Endometrium (tissue), 2 donors: ENCODE results near the gene MUTYH.

Source experiments
- FAIRE-seq: peaks from 2 replicates; lab custom pipeline; 2012; peaks lifted over from hg19 to GRCh38; lab: Jason Lieb, UNC
- donor health status: control.
- donor health status: control.

MUTYH gene

DNA sequence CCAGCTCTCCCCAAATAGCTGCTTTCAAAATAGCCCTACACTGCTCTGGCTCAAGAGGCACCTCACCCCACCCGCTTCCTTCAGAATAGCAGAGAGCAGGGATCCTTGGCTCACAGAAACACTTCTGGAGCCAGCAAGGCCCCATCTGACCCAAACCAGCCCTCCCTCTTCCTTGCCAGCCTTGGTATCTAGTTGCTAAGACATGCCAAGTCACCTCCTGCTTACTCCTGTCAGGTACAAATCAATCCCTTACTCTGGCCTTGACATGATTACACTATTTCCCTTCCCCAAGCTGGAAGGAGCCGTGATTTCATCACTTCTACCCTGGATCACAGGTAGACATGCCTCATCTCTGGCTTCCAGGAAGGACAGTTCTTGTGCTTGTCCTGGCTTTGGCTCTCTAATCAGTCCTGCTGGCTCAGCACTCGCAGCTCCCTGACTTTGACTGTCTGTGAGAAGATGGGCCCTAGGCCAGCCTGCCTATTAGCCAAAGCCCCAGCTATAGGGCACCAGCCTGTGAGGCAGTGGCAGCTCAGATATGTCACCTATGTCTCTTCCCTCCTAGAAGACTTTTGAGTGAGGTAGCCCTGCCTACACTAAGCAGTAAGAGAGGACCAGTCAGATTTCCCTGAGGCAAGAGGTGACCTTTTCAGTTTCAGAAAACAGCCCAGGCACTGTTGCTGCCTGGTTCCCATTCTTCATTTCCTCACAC is 8.9 kb upstream of the MUTYH start:
- no peak for FAIRE-seq

DNA sequence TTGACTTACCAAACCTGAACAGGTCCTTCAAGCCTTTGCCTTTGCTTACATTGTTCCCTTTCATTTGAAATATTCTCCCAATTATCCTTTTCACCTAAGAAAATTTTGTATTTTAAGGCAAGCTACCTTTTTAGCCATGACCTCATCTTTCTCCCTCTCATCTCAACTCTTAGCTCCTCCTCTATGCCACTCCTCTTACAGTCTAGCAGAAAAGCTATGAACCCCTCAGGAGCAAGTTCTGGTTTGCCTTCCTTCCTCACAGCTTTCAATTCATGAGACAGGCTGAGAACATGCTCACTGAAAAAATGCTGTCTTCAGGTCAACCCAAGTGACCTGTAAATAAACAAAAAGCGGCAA is 8.3 kb upstream of the MUTYH start:
- no peak for FAIRE-seq

DNA sequence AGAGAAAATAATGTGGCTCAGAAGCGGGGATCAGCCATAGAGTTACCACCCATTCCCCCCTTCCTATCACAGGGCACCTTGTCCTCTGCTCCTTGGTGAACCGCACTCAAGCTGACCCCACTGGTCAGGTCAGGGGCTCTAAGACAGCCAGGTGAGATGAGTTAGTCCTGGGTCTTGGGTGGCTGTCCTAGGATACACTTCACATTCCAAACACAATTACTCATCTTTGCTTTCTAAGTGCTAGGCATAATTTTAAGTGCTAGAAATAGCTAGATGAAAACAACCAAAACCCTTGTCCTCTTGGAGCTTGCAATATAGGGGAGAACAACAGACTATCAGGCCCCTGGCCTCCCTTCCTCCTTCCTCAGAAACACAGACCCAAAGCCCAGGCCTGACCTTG is 7.8 kb upstream of the MUTYH start:
- FAIRE-seq = no peak

DNA sequence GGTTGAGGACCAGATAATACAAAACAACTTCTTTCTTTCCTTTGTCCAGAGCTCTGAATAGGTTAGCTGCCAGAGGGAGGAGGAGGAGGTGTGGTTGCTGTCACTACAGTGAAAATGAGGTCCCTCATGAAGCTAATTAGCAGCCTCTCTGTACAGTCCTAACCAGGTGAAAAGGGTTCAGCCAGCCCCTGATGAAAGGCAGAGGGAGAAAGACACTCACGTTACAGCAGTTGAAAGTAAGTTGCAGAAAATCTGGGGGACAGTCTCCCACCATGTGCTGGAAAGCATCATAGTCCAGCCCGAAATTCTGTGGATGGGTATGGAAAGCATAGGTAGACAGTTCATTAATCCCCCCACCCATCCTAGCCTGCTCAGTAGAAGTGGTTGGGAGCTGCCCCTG is 6.2 kb upstream of the MUTYH start:
- no peak for FAIRE-seq

DNA sequence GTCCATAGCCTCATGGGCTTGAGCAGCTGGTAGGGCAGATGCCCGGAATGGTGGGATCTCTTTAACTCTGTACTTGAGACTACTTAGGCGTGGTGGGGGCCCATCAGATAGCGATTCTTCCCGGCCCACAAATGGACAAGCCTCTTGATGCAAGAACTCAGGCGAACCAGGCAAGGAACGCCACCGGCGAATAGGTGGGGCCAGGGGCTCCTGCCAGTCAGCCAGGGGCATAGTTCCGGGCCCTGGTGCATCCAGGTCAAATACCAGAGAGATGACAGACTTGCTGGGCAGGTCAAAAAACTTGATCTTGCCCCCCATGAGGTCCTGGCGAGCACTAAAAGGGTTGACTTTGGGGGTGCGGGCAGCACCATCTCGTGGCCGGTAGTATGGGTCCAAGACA is 4.8 kb upstream of the MUTYH start:
- FAIRE-seq = no peak

DNA sequence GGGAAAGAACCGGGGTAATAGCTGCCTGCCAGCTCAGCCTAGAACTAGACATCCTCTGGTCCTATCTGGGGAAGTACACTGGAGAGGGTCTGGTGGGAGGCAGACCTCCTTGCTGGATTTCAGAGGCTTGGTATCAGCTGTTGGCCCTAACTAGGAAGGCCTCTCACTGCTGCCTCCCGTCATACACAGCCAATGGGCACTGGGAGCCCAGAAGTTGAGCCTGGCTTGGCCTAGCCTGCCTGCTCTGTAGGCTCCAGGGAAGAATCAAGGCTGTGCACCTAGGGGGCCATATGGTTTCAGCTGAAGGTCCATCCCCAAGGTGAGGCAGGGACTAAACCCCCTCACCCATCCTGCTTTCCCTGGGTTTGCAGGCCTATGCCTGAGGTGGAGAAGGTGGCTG is 4.3 kb upstream of the MUTYH start:
- no peak for FAIRE-seq

DNA sequence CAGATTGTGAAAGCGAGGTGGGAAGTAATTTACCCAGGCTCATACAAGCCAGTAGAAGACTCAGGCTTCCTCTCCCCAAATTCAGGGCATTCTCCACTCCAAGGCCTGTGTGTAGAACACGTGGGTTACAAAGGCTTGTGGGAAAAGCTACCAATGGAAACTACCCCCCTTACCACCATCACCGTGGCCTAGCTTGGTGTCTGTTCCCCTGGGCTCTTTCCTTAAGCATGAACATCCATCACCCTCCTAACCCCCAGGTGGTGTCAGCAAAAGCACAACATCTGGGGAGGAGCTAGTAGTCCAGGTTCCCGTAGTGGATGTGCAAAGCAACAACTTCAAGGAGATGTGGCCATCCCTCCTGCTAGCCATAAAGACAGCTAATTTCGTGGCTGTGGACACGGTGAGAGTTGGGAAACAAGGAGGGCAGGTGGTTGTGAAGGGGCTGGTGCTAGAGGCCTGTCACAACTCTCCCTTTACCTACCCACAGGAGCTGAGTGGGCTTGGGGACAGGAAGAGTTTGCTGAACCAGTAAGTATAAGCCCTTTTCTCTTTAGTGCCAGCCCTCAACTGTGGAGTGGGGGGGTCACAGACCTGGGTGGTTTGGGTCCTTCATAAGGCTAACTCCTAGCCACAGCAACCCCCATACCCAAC is 701 bp upstream of the MUTYH start:
- FAIRE-seq = no peak

DNA sequence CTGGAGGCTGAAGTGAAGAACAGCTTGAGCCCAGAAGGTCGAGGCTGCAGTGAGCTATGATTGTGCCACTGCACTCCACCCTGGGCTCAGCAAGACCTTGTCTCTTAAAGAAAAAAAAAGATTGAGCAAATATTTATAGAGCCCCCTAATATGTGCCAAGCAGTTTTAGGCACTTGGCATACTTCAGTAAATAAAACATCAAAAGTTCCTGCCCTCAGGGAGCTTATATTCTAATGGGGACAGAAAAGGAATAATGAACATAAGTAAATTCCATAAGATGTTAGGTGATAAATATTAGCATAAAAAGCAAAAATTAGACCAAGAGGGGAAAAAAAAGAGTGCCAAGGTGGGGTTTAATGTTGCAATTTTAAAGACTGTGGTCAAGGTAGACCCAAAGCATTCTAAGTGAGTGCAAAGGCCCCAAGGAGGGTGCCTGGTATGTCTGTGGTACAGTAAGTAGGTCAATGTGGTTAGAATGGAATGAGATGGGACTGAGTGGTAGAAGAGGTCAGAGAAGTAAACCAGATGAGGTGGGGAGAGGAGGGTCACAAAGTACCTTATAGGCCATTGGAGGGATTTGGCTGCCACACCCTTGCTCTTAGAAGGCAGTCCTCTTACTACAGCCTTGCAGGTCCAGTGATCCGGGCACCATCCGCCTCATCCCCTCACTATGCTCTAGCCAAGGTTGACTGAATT is 2.5 kb downstream of the MUTYH start:
- no peak for FAIRE-seq

DNA sequence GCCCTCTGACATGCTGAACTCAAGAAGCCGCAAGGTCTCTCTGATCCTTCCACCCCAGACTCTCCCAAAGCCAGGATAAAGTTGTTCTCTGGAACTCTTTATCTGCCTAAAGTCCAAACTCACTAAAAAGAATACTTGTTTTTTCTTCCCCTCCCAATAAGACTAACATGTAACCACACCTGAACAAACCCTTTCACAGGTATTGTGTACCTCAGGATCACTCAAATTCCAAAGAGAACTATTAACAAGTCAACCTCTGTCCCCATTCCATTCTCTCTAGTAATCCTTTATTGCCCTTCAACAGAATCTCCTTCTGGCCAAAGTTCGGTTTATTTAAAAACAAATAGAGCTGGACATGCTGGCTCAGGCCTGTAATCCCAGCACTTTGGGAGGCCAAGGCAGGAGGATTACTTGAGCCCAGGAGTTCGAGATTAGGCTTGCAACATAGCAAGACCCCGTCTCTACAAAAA is 4.3 kb downstream of the MUTYH start:
- FAIRE-seq = no peak

DNA sequence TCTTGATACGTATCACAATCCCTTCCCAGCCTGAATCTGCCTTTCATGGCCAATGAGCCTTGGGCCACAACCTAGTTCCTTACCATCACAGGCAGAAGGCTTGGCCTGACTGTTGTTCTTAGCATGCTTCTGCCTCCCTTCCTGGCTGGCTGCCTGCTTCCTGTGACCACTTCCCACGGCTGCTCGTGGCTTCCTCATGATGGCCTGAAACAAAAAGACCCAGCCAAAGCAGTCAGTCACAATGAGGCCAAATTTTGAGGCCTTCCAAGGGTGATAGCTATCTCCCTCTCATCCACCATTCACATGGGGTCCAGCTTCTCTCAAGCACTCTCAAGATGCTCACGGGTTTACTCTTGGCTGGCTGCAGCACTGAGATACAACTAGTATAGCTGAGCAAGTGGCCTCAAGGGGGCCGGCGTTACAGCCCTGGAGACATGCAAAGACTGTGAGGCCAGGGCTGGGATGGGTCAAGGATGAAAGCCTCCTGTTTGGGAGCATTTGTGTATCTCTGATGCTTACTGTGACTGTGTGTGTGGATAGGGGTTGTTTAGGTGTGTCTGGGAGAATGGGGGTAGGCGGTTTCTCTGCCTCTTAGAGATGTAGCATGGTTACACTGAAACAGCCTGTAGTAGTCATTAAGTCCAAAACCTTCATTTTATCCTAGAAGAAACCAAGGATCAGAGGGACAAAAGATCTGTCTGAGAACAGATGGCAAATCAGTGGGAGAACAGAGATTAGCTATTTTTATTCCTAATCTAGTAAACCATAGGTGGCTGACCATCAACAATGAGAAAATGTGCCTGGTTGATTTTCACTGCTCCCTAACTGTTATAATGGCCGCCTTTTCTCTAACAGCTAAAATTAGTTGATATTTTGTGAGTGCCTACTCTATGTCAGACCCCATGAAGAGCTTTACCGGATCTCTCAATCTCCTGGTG is 5.7 kb downstream of the MUTYH start:
- FAIRE-seq = no peak

DNA sequence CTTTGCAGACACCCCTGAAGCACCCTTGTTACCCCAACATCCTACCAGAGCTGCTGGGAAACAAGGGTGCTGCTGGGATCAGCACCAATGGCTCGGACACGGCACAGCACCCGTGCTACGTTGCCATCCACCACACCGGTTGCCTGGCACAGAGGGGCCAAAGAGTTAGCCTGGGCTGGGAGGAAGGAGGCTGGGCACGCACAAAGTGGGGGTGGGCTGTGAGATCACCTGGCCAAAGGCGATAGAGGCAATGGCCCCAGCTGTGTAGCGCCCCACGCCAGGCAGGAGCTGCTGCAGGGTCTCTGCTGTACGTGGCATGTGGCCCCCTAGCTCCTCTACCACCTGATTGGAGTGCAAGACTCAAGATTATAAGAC is 7.9 kb downstream of the MUTYH start:
- FAIRE-seq = no peak

DNA sequence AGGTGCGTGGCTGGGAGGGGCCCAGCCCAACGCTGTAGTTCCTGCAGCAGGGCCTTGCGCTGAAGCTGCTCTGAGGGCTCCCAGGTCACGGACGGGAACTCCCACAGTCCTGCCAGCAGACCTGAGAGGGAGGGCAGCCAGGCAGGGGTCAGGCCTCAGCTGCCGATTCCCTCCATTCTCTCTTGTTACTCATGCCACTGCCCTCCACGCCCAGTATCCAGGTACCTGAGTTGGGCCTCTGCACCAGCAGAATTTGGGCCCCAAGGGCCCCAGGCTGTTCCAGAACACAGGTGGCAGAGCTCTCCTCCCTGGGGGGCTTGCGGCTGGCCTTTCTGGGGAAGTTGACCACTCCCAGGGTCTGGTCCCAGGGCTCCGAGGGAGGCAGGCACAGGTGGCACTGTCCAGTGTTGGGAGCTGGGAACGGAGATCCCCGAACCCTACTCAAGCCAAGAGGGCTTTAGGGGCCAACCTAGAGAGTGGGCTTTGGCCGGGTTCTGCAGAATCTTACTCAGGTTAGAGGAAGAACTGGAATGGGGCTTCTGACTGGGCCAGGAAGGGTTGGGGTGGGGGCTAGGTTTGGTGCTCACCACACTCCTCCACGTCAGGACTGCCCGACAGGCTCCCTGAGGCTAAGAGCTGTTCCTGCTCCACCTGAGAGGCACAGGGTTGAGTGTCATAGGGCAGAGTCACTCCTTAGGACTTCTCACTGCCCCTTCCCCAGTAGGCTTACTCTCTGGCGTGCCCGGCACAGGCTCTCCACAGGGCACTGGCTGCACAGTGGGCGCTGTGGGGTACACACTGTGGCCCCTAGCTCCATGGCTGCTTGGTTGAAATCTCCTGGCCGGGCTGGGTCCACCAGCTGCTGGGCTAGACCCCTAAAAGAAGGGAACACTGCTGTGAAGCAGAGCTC is 8.5 kb downstream of the MUTYH start:
- no peak for FAIRE-seq

DNA sequence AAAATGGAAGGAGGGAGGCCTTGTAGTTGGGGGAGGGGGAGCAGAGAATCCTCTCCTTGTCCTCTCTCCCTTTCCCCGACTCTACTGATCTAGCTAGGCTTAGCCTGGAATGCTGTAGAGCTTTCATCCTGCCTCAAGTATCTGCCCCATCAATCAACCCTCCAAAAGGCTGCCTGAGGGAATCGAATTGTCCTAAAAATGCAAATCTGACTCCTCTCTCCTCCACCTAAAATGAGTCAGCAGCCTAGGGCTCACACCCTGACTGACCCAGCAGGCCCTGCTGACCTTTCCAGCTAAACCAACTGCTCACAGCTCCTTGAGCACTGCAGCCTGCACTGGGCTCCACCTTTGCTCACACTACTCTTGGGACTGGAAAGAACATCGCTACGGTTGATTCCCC is 10.8 kb downstream of the MUTYH start:
- no peak for FAIRE-seq

DNA sequence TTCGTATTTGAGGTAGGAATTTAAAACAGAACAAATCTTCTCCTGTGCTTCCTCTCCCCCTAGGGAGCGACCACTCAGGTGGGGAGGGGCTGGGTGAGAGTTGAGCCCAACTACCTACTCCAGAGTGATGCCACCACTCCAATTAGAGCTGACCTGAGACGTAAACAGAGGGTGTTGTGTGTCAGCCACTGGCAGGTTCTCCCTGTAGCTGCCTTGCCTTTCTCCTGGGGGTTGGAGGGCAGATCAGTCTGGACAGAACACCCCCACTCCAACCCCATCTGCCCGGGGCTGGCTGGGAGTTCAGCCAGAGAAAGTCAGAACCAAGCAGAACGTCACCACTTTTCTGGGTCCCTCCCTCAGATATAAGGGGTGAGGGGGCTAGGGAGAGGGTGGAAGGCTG is 11.6 kb downstream of the MUTYH start:
- no peak for FAIRE-seq

DNA sequence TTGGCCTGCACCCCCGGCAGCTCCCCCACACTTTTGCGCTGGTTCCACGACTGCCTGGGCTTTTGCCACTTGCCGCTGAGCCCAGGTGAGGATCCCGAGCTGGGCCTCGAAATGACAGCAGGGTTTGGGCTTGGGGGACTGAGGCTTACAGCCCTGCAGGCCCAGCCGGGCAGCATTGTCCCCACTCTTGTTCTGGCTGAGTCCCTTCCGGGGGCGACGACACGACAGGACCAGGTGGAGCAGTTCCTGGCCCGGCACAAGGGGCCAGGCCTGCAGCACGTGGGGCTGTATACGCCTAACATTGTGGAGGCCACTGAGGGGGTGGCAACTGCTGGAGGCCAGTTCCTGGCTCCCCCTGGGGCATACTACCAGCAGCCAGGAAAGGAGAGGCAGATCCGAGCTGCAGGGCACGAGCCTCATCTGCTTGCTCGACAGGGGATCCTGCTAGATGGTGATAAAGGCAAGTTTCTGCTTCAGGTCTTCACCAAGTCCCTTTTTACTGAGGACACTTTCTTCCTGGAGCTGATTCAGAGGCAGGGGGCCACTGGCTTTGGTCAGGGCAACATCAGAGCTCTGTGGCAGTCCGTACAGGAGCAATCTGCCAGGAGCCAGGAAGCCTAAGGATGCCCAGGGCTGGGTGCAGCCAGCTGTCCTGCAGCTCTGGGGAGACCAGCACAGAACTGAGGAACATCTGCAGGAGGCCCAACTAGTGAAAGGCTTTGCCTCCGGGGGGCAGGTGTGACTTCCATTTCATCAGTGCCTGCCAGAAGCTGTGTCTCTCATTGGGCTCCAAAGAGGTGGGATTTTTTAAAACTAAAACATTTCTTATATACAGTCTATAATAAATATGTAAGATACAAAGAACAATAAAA is 12.4 kb downstream of the MUTYH start:
- FAIRE-seq = no peak

DNA sequence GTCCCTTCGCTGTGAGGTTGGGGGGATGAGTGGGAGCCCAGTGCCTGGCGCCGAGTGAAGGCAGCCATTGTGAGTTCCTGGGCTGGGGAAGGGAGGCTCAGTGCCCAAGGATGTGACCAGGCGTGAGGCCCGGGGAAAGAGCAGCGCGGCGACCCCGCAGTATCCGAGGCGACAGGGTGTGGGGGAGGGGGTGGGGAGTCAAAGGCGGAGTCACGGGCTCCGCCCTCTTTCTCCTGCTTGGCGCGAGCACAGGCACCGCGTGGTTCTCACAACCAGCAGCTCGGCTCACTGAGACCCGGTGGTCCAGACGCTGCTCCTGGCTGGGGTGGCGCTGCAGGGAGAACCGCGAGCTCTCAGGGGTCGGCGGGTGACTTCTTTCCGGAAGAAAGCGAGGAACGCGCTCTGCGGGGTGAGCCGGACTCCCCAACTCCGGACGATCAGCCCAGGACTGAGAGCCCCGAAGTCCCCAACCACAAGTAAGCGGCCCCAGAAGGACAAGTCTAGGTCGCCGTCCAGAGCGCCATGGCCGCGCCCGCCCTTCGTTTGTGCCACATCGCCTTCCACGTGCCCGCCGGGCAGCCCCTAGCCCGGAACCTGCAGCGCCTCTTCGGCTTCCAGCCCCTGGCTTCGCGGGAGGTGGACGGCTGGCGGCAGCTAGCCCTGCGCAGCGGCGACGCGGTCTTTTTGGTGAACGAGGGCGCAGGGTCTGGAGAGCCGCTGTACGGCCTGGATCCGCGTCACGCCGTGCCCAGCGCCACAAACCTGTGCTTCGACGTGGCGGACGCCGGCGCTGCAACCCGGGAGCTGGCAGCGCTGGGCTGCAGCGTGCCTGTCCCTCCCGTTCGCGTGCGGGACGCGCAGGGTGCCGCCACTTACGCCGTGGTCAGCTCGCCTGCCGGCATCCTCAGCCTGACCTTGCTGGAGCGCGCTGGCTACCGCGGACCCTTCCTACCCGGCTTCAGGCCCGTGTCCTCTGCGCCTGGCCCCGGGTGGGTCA is 13.3 kb downstream of the MUTYH start, which contains the start of gene HPDL:
HPDL (plus strand) TSS at position 269 of the 997 bp plus-strand sequence; CDS start at position 523, 254 bp downstream.
- FAIRE-seq = no peak

DNA sequence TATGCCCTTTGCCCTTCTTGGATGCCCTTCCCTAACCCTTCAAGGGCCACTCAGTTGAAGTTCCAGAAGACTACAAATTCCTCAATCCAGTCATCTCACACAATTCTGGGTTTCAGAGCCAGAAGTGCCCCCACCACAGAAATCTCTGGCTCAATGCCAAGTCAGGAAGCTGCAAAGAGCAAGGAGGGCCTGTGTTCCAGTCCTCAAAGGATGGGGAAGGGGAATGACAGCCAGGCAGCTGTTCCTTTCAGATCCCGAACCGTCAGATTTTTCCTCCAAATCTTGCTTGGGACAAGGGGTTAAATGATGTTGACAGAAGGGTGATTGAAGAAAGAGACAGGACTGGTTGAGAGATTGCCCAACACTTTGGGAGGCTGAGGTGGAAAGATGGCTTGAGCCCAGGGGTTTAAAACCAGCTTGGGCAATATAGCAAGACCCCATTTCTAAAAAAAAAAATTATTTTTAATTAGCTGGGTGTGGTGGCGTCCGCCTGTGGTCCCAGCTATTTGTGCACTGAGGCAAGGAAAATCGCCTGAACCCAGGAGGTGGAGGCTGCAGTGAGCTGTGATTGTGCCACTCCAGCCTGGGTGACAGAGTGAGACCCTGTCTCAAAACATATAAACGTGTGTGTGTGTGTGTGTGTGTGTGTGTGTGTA is 14.3 kb downstream of the MUTYH start:
- no peak for FAIRE-seq

DNA sequence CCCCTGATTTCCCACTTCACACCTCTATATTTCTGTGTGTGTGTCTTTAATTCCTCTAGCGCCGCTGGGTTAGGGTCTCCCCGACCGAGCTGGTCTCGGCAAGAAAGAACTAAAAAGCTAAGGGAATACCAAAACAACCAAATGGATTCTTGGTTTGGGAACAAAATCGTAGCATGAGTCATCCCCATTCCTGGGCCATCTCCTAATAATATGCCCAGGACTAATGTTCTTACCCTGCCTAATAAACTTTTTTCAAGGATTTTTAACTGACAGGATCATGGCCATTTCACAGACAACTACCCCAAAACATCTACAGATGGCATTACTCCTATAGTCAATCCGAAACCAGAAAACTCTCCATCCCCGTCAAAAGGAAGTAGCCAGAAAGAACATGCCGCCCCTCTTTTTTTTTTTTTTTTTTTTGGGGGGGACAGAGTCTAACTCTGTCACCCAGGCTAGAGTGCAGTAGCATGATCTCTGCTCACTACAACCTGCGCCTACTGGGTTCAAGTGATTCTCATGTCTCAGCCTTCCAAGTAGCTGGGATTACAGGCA is 17.7 kb downstream of the MUTYH start:
- FAIRE-seq = no peak
